Uterus (tissue), 2 donors: ENCODE measurements around the gene ARHGAP42.

Experiments used
- CTCF ChIP-seq, 4 experiments: fragments of 200-600 bp in 2 of 4; fragments of 450-650 bp in 2 of 4; sonication (generic) in 2 of 4; IDR thresholded peaks; one replicate each; pipeline ENCODE4 v1.5.1; 2016 to 2019; ENCODE audit warnings: antibody characterized with exemption in 4 of 4, mild to moderate bottlenecking in 2 of 4, moderate library complexity in 1 of 4
- POLR2A ChIP-seq, 2 donors: fragments of 450-650 bp; IDR thresholded peaks; one replicate each; pipeline ENCODE4 v1.6.1; 2016; ENCODE audit warnings: antibody characterized with exemption in 2 of 2, mild to moderate bottlenecking in 1 of 2, moderate library complexity in 1 of 2

- TF ChIP-seq CTCF (IDR thresholded peaks at IDR 0.05) (no peak), POLR2A (IDR thresholded peaks at IDR 0.05) (no peak)
These were observed 107.4 kb downstream of the ARHGAP42 start for GRCh38 chr11:100794446-100794845.
